ENCODE data around the gene ZNF532. TPM values are rescaled to one million over a fixed set of nuclear protein-coding genes. Genes with fewer than 3 reads are reported as not detected.

Gene ZNF532
- total RNA-seq, 1 experiment from 2014 or later = 21.1 TPM

DNA sequence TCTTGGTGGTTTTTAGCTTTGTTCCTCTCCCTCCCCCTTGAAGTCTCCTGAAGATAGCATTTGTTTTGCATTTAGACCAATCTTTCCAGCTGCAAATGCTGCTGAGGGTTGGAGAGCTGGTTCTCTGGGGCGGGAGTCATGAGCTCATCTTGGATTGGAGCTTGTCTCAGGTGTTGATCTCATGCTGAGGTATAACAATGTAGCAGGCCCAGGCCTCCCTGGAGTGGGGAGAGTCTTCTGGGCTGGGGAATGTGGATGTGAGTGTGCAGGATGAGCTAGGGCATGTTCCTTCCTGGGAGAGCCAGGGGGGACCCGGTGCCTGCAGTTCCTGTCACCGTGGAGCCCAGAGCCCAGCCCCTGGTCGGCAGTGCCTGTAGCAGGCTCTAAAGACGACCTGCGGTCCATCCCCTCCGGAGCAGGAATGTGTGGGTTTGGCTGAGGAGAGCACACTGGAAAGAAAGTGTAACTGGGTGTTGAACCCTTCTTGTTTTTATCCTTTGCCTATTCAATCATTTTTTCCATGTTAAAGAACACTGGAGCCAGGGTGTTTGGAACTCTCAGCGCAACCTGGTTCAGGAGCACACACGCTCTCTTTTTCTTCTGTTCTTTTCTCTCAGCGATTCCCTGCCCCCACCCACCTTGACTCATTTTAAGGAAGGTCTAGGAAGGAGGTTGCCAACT is 2.7 kb downstream of the ZNF532 start:
- Histone ChIP-seq H4K20me1 (ENCODE audit: insufficient read depth) (no peaks in the 10 kb centered on the region), H3K4me2 (no peak overlapping the region), H3K9me2 (ENCODE audit: insufficient read depth) (no peaks in the 10 kb centered on the region), H3K9me3 (ENCODE audit: insufficient read depth, low read depth) (no peaks in the 10 kb centered on the region), H3K36me3 (ENCODE audit: low read depth) (peaks cover 4% of the 10 kb centered on the region; the same call in 1 of the 2 replicates), H3K27ac (no peak overlapping the region), H2AFZ (no peak overlapping the region), H3F3A (ENCODE audit: insufficient read depth, low read depth) (peaks cover 8% of the 10 kb centered on the region; the same call in 1 of the 2 replicates), H3K27me3 (ENCODE audit: insufficient read depth, low read depth) (no peaks in the 10 kb centered on the region), H3K79me2 (ENCODE audit: low read depth) (no peaks in the 10 kb centered on the region), H3K4me1 (replicated peaks; ENCODE audit: insufficient read depth) (peaks cover 3% of the 10 kb centered on the region), H3K4me3 (no peak overlapping the region)
- ChIA-PET CTCF (interaction anchor here (0.5 kb wide), 1 partner anchor 144 kb away, joined by 4 read pairs; no protein-coding TSS in a partner anchor), POLR2A (ENCODE audit: unreplicated experiment) (no interaction called here)
- TF ChIP-seq EZH2 (IDR thresholded peaks at IDR 0.05; ENCODE audit: low read depth) (no peak), CTCF (conservative IDR thresholded peaks at IDR 0.05) (no peak)
- BruUV-seq (replicated peaks) = no TSS peak
- DNase-seq = no peak
- intact Hi-C loops (cut with micrococcal nuclease; ENCODE audit: unreplicated experiment) = no loop called here

GRCh38 chr18:58868440-58868839 is 3.8 kb downstream of the ZNF532 start:
- POLR2A ChIA-PET (ENCODE audit: unreplicated experiment) = no interaction called here
- TF ChIP-seq CTCF (conservative IDR thresholded peaks at IDR 0.05) (no peak), EZH2 (IDR thresholded peaks at IDR 0.05; ENCODE audit: low read depth) (no peak)
- Histone ChIP-seq H3K27me3 (ENCODE audit: insufficient read depth, low read depth) (no peaks in the 10 kb centered on the region), H3K4me3 (no peak overlapping the region), H4K20me1 (ENCODE audit: insufficient read depth) (no peaks in the 10 kb centered on the region), H3K79me2 (ENCODE audit: low read depth) (no peaks in the 10 kb centered on the region), H3K27ac (no peak overlapping the region), H2AFZ (no peak overlapping the region), H3K36me3 (ENCODE audit: low read depth) (peaks cover 4% of the 10 kb centered on the region; the same call in 1 of the 2 replicates), H3K4me1 (replicated peaks; ENCODE audit: insufficient read depth) (no peaks in the 10 kb centered on the region), H3K9me2 (ENCODE audit: insufficient read depth) (no peaks in the 10 kb centered on the region), H3F3A (ENCODE audit: insufficient read depth, low read depth) (peaks cover 8% of the 10 kb centered on the region; the same call in 1 of the 2 replicates), H3K9me3 (ENCODE audit: insufficient read depth, low read depth) (no peaks in the 10 kb centered on the region), H3K4me2 (no peak overlapping the region)
- BruUV-seq (replicated peaks) = no TSS peak
- intact Hi-C loops (cut with micrococcal nuclease; ENCODE audit: unreplicated experiment) = no loop called here
- no peak for DNase-seq
- CTCF ChIA-PET = no interaction called here

GRCh38 chr18:58870130-58870529 is 5.5 kb downstream of the ZNF532 start:
- no peak overlapping the region for H2AFZ ChIP-seq
- CTCF ChIA-PET = no interaction called here
- no peak overlapping the region for H3K4me3 ChIP-seq
- intact Hi-C loops (cut with micrococcal nuclease; ENCODE audit: unreplicated experiment) = no loop called here
- no peak overlapping the region for H3K27ac ChIP-seq
- POLR2A ChIA-PET (ENCODE audit: unreplicated experiment) = no interaction called here
- BruUV-seq (replicated peaks) = no TSS peak
- H3K36me3 ChIP-seq (ENCODE audit: low read depth) = peaks cover 4% of the 10 kb centered on the region; the same call in 1 of the 2 replicates
- no peak for TF ChIP-seq CTCF (conservative IDR thresholded peaks at IDR 0.05)
- DNase-seq = no peak
- no peaks in the 10 kb centered on the region for H3K9me2 ChIP-seq (ENCODE audit: insufficient read depth)
- no peaks in the 10 kb centered on the region for H4K20me1 ChIP-seq (ENCODE audit: insufficient read depth)
- no peaks in the 10 kb centered on the region for H3K79me2 ChIP-seq (ENCODE audit: low read depth)
- no peaks in the 10 kb centered on the region for H3K9me3 ChIP-seq (ENCODE audit: insufficient read depth, low read depth)
- H3K4me1 ChIP-seq (replicated peaks; ENCODE audit: insufficient read depth) = no peaks in the 10 kb centered on the region
- peaks cover 2% of the 10 kb centered on the region; the same call in 1 of the 2 replicates for H3F3A ChIP-seq (ENCODE audit: insufficient read depth, low read depth)
- no peaks in the 10 kb centered on the region for H3K27me3 ChIP-seq (ENCODE audit: insufficient read depth, low read depth)
- no peak overlapping the region for H3K4me2 ChIP-seq
